ENCODE data around the gene PGAM5.

DNA sequence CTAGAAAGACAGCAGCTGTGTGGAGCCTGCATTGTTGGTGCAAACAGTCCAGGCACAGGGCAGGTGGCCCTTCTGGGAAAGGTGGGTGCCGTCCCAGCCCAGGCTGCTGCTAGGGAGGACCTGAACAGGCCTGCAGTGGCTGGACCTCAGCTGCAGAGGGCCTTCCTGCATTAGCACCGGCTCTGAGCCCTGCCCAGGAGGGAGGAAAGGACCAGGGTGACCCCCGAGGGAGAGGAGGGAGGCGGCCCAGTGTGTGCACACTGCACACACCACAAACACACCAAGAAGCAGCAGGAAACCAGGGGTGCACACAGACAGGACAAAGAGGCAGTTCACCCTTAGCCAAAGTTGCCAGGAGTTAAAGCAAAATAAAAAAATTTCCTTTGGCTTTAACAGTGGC is 8.0 kb upstream of the PGAM5 start:
- no peak for TF ChIP-seq NFE2L1 (CRISPR knock-in tag; IDR thresholded peaks at IDR 0.05; ENCODE audit: borderline replicate concordance)
- TF ChIP-seq, protein P1, sequence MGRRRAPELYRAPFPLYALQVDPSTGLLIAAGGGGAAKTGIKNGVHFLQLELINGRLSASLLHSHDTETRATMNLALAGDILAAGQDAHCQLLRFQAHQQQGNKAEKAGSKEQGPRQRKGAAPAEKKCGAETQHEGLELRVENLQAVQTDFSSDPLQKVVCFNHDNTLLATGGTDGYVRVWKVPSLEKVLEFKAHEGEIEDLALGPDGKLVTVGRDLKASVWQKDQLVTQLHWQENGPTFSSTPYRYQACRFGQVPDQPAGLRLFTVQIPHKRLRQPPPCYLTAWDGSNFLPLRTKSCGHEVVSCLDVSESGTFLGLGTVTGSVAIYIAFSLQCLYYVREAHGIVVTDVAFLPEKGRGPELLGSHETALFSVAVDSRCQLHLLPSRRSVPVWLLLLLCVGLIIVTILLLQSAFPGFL (CRISPR knock-in tag; IDR thresholded peaks at IDR 0.05): no peak
- no peak for TF ChIP-seq HDAC1 (CRISPR knock-in tag; IDR thresholded peaks at IDR 0.05)
- TF ChIP-seq GLI4 (CRISPR knock-in tag; IDR thresholded peaks at IDR 0.05; ENCODE audit: borderline replicate concordance): no peak
